ENCODE measurements around the gene CCT3.

DNA sequence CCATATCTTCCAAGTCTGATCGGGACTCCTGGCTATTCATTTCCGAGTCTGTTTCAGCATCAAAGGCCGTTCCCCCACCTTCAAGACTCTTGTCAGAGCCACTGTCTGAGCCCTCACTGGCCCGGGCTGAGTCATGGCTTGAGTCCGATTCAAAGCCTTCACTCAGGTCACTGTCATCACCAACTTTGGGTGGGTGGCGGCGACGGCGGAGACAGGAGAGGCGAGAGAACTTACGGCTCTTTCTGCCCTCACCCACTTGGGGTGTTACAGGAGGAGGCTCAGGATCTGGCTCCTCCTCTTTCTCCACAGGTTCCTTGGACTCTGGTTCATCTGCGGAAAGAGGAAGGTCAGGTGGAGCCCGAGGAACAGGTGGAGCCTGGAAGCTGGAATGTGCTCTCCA, 72.0 kb downstream of the CCT3 start:
- TF ChIP-seq, protein P1, sequence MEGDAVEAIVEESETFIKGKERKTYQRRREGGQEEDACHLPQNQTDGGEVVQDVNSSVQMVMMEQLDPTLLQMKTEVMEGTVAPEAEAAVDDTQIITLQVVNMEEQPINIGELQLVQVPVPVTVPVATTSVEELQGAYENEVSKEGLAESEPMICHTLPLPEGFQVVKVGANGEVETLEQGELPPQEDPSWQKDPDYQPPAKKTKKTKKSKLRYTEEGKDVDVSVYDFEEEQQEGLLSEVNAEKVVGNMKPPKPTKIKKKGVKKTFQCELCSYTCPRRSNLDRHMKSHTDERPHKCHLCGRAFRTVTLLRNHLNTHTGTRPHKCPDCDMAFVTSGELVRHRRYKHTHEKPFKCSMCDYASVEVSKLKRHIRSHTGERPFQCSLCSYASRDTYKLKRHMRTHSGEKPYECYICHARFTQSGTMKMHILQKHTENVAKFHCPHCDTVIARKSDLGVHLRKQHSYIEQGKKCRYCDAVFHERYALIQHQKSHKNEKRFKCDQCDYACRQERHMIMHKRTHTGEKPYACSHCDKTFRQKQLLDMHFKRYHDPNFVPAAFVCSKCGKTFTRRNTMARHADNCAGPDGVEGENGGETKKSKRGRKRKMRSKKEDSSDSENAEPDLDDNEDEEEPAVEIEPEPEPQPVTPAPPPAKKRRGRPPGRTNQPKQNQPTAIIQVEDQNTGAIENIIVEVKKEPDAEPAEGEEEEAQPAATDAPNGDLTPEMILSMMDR (IDR thresholded peaks at IDR 0.05) = no peak
- TF ChIP-seq POLR2A (IDR thresholded peaks at IDR 0.05) = no peak

Data from esophagus squamous epithelium (tissue), 4 donors.